Stimulated activated naive CD4-positive, alpha-beta T cell treated with Interleukin-2 at 50 U/mL for 16 hours (primary cell): ENCODE results near the gene ITGAL.
"Not testable (repeated sequence)": the region's sequence is repeated elsewhere in the genome, so short reads cannot be mapped to it uniquely, and the experiment has no call there.

Source experiments
- DNase-seq: peaks from one replicate; lab custom pipeline; 2025; lab: John Stamatoyannopoulos, UW

The ITGAL gene

DNA sequence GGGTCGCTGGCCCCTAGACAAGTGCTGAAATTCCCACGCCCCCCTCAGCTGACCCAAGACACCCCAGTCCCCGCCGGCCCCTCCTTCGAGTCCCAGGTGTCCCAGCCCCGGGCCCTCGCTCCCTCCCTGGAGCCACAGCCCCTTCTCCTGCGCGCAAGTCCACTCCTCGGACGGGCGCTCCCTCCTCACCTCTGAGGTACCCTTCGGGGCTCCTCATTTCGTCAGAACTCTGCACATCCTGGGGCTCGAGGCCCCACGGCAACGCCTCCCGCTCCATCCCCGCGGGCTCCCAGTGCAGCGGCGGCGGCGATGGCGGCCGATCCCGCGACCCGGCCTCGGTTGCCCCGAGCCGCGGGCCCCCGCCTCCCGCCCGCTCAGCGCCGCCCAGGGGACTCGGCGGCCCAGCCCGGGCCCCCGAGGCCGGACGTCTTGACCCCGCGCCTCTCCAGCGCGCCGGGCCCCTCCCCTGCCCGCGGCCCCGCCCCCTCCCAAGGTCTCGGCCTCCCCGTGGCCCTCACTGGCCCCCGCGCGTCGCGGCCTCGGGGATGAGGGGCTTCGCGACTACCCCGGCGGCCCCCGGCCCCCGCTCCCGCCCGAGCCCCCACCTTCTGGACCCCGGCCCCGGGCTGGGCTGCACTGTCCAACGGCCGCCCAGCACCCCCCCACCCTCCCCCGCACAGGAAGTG, 53.7 kb downstream of the ITGAL start, which contains the start of gene ZNF768:
Gene ZNF768 (minus strand): TSS at position 430 of the 686 bp plus-strand sequence. CDS start 153 bp downstream, at position 277.
- DNase-seq = peak; percentile 56

DNA sequence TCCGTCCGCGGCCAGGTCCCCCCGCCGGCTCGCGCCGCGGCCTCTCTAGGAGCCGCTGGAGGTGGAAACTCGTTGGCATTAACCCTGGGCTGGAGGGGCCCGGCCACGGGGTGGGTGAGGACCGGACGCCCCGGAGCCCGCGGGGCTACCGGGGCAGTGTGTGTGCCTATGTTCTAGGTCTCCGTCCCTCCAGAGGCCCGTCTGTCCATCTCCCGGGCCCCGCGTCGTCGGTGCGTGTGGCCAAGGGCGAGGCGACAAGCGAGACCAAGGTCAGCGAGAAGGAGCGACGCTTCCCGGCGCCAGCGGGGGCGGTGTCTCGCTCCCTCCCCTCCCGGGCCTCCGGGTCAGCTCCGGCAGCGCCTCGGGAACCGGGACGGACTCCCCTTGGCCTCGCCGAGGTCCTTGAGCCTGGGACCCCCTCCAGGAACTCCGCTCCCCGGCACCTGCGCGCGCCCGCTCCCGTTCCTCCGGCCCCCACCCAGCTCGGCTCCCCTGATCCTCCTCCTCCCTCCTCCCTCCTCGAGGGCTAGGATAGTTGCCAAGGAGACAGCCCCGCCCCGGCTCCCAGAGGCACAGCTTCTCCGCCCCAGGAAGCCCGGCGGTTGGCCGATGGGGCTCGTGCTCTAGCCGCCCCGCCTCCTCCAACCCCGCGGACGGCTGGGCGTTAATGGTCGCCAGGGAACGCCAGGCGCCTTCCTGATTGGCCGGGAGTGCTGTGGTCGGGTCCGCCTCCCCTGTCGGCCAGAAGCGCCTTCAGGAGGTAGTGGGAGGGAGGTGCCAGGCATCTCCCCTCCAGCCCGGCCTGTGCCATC, 54.5 kb downstream of the ITGAL start:
- peak; percentile 94 for DNase-seq

DNA sequence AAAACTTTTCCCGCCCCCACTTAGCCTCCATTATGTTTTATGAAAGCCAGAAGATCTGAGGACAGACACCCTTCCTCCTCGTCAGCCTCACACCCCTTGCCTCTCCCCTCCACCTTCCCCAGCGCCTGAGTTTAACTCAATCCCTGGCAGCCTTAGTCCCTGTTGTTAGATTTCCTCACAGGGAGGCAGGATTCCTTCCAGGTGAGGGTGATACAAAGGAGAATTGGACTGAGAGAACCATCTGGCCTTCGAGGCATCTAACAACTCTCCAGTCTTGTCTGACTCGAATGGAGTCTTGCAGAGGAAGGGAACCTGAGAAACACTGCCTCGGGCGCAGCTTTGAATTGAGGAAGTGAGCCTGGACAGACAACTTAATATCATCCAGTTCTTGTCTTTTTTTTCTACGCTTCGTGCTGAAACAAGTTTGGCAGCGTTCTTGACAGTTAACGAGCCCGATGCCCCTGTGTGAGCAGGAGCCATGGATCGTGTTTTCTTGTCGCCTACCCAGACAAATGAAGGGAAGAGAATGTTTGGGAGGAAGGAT, 55.2 kb downstream of the ITGAL start:
- no peak for DNase-seq

DNA sequence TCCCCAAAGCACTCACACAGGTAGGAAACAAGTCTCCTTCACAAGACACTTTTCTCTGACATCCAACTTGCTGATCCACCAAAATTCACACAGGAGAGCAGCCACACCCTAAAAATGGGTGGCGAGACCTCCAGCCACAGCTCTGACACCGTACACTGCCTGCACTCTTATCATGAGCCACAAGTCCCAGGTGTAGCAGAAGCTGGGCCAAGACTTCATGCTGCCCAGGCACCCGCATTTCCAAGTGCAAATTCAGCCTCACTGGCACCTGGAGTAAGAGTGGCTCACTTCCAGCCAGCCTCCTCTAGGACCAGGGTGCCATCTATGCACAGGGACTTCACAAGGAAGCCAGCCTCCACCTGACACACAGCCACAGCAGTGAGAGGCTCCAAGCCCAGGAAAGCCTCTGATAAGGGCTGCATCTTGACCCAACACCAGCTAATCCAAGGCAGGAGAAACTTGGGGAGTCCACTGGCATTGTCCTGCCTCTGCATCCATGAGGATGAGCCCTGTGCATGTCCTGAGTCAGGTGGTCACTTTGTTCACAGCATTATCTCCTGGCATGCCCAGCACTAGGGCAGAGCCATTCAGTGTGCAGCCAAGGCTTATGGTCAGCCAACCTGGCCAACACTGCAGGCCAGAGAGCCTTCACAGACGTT, 56.4 kb downstream of the ITGAL start:
- no peak for DNase-seq

DNA sequence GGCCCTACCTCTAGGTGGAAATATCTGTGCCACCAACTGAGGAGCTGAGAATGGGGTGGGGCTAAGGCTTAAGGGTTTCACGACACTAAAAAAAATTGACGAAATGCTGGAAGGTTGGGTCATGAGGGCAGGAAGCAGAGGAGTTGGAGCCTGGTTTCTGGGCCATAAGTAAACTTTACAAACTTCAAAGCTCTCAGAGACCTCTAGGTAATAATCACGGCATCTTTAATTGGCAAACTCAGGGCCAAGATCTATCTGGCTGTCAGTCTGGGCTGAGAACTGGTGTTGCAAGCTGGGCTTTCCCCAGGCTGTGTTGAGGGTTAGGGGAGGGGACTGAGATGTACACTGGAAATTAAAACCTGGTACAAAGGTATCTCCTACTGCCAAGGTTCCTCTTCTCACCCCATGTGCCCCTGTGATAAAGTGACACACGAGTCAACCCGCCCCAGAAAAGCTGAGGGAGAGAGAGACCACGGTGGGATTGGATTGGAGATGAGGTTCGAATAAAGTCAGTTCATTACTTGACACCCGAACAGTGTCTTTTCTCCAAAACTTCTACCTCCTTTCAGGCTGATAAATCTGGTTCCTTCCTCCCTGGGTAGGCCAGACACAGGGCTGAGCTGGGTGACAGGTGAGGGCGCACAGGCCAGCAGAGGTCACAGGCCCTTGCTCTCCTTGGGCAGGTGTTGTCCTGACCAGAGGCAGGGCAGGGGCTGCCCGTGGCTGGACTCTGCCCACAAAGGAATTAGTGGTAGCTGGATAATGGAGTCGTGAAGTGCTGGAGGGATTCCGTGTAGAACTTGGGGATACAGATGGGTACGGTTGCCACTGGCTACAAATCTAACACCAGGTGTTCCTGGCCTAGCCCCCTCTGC, 57.9 kb downstream of the ITGAL start:
- no peak for DNase-seq

DNA sequence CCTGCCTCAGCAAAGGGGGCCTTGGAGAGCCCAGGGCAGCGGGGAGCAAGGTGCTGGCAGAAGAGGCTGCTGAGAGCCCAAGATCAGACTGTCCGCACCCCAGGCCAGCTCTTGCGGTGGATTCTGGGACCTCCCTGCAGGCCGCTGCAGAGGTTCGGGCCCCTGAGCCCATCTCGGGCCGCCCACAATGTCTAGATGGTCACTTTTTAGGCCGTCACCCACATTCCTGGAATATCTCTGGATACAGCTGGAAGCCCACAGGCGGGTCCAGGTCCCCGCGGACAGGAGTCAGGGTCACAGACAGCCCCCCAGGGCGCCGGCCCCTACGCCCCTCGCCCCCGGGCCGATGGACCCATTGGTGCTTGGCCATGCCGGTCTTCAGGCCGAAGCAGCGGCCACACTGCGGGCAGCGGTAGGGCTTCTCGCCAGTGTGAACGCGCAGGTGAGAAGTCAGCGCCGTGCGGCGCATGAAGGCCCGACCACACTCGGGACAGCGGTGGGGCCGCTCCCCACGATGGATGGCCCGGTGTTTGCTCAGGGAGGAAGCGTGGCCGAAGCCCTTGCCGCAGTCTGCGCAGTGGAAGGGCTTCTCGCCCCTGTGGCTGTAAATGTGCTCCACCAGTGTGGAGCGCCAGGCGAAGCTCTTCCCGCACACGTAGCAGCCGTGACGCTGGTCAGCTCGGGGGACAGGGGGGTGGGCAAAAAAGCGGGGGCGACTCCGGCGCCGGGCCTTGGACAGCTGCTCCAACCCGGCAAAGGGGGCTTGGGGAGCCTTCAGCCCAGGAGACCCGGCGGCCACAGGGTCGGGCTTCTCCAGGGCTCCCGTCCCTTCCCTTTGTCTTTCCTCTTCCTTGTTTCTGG, 60.0 kb downstream of the ITGAL start:
- no peak for DNase-seq

DNA sequence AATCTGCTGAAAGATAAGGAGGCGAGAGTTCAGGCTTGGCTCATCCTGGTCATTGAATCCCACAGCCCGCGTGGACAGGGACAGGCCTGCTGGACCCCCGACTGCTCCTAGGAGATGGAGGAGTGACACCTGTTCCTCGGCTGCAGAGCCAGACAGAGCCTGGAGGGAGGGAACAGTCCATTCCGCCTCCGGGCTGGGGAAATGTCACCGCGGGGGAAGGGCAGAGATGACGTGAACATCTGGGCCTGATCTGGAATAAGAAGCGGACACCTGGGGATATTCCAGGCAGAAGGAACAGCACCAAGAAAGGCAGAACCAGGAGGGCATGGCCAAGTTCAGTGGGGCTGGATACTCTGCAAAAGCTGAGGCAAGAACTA, 60.6 kb downstream of the ITGAL start:
- DNase-seq = no peak

DNA sequence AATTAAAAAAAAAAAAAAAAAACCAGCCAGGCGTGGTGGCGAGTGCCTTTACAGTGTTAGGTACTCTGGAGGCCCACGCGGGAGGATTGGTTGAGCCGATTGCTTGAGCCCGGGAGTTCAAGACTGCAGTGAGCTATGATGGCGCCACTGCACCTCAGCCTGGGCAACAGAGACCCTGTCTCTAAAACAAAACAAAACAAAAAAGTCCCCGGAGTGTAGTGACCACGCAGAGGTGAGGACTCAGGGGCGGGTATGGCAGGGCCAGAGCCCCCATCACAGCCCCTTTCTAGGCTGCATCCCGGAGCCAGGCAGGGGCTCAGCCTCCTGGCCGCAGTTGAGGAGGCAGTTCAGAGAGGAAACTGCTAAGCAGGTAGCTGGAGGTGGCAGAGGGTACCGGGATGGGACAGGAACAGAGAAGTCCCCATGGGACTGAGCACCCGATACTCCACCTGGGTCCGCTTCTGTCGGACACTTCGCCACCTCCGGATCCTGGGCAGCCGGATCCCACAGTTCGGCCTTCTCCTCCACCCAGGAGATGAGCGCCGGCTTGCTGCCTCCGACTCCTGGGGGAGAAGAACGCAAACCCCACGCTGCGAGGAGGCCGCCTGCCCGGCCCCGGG, 61.3 kb downstream of the ITGAL start:
- peak; percentile 6 for DNase-seq

DNA sequence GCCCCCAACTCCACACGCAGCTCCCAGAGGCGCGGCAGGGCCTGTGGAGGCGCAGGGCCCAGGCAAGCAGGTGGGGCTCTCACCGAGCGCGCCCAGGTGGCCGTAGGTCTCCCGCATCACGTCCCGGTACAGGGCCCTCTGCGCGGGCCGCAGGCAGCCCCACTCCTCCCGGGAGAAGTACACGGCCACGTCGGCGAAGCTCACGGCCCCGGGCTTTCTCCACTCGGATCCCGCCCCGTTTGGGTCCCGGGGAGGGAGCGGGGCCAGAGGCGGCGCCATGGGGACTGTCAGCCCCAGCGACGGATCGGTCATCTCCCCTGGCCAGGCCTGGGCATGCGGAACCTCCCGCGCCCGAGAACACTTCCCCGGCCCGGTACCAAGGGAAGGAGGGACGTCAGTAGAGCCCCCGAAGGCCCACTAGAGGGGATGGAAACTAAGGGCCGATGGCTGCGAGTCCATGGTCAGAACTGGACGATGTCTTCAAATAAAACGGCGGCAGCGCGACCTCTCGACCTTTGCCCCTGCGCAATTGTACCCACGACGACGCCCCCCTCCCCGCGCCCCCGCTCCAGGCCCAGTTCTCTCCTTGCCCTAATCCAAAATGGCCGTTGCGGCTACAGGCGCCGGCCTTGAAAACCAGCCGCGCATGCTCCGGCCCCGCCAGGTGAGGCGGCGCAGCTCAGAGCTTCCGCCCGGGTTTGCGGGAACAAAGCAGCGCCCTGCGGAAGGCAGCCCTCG, 62.0 kb downstream of the ITGAL start, which contains the start of gene ZNF747:
Gene ZNF747 (minus strand): TSS at position 491 of the 738 bp plus-strand sequence. CDS start 179 bp downstream, at position 312.
- peak; percentile 89 for DNase-seq

DNA sequence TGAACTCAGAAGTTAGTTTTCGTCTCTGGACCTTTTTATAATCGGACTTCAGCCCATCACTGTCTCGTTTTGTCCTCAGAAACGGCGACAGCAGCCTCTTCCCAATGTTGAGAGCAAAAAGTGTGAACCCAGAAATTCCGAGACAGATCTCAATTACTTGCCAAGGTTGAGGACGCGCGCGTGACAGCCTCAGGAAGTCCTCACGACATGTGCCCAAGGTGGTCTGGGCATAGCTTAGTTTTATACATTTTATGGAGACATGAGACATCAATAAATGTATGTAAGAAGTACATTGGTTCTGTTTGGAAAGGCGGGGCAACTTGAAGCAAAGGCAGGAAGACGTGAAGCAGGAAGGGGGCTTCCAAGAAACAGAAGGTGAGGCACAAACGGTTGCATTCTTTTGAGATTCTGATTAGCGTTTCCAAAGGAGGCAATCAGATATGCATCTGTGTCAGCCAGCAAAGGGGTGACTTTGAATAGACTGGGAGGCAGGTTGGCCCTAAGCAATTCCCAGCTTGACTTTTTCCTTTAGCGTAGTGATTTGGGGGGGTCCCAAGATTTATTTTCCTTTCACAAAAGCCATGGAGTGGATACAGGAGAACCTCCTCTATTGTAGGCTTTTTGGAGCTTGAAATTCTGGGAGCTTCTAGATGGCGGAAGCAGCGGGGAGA, 62.7 kb downstream of the ITGAL start:
- no peak for DNase-seq

DNA sequence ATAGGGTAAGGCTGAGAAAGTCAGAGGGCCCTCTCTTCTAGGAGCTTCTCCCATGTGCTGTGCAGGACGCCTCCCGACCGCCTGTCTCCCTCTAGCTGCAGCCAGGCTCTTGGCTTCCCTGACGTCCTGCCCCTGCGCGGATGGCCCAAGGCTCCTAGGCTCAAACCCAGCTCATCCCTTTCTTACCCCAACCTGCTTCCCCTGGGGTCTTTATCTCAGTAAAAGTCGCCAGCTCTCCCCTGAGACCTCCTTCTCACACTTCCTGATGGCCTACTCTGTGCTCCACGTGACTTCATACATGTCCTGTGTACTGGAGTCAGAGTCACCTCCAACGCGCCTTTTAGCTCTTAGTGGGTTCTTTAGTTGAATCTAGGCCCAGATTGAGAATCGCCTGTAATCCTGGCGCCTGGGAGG, 63.2 kb downstream of the ITGAL start:
- DNase-seq = peak; percentile 64

DNA sequence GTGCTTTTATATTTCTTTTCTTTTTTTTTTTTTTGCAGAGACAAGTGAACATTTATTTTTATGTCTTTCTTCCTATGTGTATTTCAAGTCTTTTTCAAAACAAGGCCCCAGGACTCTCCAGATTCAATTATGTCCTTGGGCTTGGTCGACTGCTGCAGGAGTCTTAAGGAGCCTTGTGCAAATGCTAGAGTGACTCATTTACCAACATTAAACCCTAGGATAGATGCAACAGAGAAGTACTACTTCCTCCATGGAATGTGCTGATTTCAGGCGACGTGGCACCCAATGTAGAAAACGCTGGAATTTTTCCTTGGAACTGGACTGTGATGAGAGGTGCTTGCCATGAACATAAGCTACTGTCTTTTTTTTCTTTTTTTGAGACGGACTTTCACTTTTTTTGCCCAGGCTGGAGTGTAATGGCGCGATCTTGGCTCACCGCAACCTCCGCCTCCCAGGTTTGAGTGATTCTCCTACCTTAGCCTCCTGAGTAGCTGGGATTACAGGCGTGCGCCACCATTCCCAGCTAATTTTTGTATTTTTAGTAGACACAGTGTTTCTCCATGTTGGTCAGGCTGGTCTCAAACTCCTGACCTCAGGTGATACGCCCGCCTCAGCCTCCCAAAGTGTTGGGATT, 64.0 kb downstream of the ITGAL start:
- DNase-seq = not testable (repeated sequence)

DNA sequence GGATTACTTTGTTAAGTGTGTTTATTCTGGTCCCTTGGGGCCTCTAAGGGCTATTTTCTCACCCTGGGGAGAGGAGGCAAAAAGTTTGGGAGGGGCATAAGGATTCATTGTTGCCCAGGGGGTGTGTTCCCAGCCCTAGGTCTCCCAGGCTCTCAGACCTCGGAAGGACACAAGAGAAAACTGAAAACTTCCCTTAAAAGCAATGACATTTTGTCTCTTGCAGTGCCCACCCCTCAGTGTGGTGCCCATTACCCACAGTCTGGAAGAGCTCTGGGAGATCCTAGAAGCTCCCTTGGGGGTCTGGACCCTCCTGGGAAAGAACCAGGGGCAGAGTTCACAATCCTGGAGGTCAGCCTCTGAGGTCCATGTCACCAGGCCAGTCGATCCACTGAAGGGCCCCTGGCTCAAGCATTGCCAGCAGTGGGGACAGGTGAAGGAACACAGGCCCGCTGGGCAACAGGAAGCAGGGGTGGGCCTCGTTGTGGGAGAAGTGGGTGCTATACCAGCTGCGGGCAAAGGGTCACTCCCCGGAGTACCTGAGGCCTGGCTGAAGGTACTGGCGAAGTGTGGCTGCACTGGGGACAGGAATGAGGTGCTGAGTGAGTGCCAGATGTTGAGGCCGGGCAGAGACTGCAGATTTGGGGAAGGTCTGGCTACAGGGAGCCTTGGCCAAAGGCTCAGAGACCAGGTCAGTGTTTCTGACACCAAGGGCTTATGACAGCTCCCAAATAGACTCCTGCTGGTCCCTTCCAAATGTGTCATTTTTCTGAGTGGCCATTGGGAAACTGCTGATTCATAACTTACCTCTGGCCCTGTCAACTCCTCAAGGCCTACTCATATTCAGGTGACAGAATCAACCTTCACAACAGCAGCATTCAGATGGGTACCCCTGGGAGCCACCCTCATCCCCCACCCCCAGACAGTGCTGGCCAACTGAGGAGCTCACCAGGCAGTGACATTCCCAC, 66.7 kb downstream of the ITGAL start:
- DNase-seq = no peak

DNA sequence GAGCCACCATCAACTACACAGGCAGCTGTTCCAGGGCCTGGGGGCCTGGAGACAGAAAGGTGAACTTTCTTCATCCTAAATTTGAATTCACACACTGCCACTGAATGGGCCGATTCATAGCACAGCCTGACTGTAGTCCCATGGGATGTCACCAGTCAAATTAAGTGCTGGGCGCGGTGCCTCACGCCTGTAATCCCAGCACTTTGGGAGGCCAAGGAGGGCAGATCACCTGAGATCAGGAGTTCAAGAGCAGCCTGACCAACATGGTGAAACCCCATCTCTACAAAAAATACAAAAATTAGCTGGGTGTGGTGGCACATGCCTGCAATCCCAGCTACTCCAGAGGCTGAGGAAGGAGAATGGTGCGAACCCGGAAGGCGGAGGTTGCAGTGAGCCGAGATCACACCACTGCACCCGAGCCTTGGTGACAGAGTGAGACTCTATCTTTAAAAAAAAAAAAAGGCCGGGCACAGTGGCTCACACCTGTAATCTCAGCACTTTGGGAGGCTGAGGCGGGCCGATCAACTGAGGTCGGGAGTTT, 67.5 kb downstream of the ITGAL start:
- not testable (repeated sequence) for DNase-seq

DNA sequence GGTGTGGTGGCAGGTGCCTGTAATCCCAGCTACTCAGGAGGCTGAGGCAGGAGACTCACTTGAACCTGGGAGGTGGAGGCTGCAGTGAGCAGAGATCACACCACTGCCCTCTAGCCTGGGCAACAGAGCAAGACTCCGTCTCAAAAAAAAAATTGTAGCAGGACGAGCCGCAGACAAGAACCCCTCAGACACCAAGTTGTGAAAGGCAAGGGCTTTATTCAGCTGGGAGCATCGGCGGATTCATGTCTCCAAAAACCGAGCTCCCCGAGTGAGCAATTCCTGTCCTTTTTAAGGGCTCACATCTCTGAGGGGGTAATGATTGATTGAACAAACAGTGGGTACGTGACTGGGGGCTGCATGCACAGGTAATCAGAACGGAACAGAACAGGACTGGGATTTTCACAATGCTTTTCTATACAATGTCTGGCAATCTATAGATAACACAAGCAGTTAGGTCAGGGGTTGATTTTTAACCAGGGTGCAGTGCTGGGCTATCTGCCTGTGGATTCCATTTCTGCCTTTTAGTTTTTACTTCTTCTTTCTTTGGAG, 68.4 kb downstream of the ITGAL start:
- not testable (repeated sequence) for DNase-seq
